ENCODE data around the gene ASXL1. TPM values are rescaled to one million over a fixed set of nuclear protein-coding genes. Genes with fewer than 3 reads are reported as not detected.
A peak's percentile ranks its signal among the peaks of the same experiment; 100 is the strongest.
"Not testable (repeated sequence)": the region's sequence is repeated elsewhere in the genome, so short reads cannot be mapped to it uniquely, and the experiment has no call there.

ASXL1 gene
- total RNA-seq, 3 donors from 2014 or later (not counting 1 experiment from before 2014, with no cell fraction given): 106 to 125 (median 108) TPM

DNA sequence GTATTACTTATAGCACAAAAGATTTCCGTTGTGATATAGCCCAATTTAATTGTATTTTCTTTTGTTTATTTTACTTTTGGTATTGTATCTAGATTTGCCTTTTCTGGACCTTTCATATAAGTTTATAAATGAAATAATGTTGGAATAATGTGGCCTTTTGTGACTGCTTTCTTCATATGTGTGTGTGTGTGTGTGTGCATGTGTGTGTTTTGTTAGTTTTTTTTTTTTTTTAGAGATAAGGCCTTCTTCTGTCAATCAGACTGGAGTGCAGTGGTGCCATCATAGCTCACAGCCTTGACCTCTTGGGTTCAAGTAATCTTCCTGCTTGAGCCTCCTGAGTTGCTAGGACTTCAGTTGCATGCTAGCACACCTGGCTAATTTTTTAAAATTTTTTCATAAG, 37.8 kb upstream of the ASXL1 start:
- H3K27ac Mint-ChIP-seq: peak overlapping the region in 1 of 2 donors; percentile 72
- Histone ChIP-seq H3K4me3 (ENCODE audit: low read length) (no peak overlapping the region), H3K4me1 (ENCODE audit: control insufficient read depth, insufficient read depth, low read length) (no peaks in the 10 kb centered on the region), H3K36me3 (ENCODE audit: control insufficient read depth, insufficient read depth, low read length) (peaks cover 19% of the 10 kb centered on the region), H3K27ac (ENCODE audit: low read length) (no peak overlapping the region), H3K27me3 (ENCODE audit: control insufficient read depth, insufficient read depth, low read length) (no peaks in the 10 kb centered on the region), H3K9me3 (ENCODE audit: control insufficient read depth, insufficient read depth, low read length) (no peaks in the 10 kb centered on the region)
- intact Hi-C loops (cut with micrococcal nuclease): no loop called here
- DNase-seq: no peak
- peaks cover 9% of the 10 kb centered on the region for H3K36me3 Mint-ChIP-seq
- peaks cover 0 to 2% of the 10 kb centered on the region in 2 donors for H3K4me1 Mint-ChIP-seq
- no peaks in the 10 kb centered on the region for H3K27me3 Mint-ChIP-seq (ENCODE audit: low read depth in 2 of 2)
- no peak overlapping the region for H3K4me3 Mint-ChIP-seq
- no peaks in the 10 kb centered on the region for H3K9me3 Mint-ChIP-seq
- TF ChIP-seq, protein P1, sequence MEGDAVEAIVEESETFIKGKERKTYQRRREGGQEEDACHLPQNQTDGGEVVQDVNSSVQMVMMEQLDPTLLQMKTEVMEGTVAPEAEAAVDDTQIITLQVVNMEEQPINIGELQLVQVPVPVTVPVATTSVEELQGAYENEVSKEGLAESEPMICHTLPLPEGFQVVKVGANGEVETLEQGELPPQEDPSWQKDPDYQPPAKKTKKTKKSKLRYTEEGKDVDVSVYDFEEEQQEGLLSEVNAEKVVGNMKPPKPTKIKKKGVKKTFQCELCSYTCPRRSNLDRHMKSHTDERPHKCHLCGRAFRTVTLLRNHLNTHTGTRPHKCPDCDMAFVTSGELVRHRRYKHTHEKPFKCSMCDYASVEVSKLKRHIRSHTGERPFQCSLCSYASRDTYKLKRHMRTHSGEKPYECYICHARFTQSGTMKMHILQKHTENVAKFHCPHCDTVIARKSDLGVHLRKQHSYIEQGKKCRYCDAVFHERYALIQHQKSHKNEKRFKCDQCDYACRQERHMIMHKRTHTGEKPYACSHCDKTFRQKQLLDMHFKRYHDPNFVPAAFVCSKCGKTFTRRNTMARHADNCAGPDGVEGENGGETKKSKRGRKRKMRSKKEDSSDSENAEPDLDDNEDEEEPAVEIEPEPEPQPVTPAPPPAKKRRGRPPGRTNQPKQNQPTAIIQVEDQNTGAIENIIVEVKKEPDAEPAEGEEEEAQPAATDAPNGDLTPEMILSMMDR (IDR thresholded peaks at IDR 0.05): no peak
- WGBS (ENCODE audit: insufficient coverage): no CpG with 5 or more reads among the region's 1 CpG
- no peak for ATAC-seq

DNA sequence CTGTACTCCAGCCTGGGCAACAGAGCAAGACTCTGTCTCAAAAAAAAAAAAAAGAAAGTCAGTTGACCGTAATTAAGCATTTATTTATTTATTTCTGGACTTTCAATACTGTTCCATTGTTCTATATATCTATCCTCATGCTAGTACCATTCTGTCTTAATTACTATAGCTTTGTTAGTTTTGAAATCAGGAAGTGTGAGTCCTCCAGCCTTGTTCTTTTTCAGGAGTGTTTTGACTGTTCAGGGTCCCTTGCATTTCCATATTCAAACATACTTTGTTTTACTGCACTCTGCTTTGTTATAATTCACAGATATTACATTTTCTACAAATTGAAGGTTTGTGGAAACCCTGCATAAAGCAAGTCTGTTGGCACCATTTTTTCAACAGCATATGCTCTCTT, 36.7 kb upstream of the ASXL1 start:
- H3K9me3 Mint-ChIP-seq: no peaks in the 10 kb centered on the region
- ATAC-seq (peak in 1 of 3 donors; percentile 23), DNase-seq (no peak)
- Histone ChIP-seq H3K4me3 (ENCODE audit: low read length) (no peak overlapping the region), H3K27ac (ENCODE audit: low read length) (no peak overlapping the region), H3K36me3 (ENCODE audit: control insufficient read depth, insufficient read depth, low read length) (peaks cover 15% of the 10 kb centered on the region), H3K27me3 (ENCODE audit: control insufficient read depth, insufficient read depth, low read length) (no peaks in the 10 kb centered on the region), H3K9me3 (ENCODE audit: control insufficient read depth, insufficient read depth, low read length) (no peaks in the 10 kb centered on the region), H3K4me1 (ENCODE audit: control insufficient read depth, insufficient read depth, low read length) (no peaks in the 10 kb centered on the region)
- H3K36me3 Mint-ChIP-seq: peaks cover 2% of the 10 kb centered on the region
- no peaks in the 10 kb centered on the region for H3K4me1 Mint-ChIP-seq
- peak overlapping the region in 1 of 2 donors; percentile 56 for H3K27ac Mint-ChIP-seq
- intact Hi-C loops (cut with micrococcal nuclease): no loop called here
- no CpG with 5 or more reads among the region's 1 CpG for WGBS (ENCODE audit: insufficient coverage)
- TF ChIP-seq, protein P1 (IDR thresholded peaks at IDR 0.05): no peak
- no peaks in the 10 kb centered on the region for H3K27me3 Mint-ChIP-seq (ENCODE audit: low read depth in 2 of 2)
- H3K4me3 Mint-ChIP-seq: no peak overlapping the region

DNA sequence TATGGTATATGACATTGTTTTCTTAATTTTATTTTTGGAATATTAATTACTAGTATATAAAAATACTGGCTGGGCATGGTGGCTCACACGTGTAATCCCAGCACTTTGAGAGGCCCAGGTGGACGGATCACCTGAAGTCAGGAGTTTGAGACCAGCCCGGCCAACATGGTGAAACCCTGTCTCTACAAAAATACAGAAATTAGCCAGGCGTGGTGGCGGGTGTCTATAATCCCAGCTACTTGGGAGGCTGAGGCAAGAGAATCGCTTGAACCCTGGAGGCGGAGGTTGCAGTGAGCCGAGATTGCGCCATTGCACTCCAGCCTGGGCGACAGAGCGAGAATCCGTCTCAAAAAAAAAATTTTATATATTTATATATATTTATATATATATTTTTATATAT, 35.9 kb upstream of the ASXL1 start:
- DNase-seq; H3K4me3 Mint-ChIP-seq; ATAC-seq; intact Hi-C loops (cut with micrococcal nuclease); H3K4me3 ChIP-seq (ENCODE audit: low read length); H3K27me3 ChIP-seq (ENCODE audit: control insufficient read depth, insufficient read depth, low read length); H3K4me1 ChIP-seq (ENCODE audit: control insufficient read depth, insufficient read depth, low read length); H3K27ac Mint-ChIP-seq; H3K9me3 Mint-ChIP-seq; H3K27ac ChIP-seq (ENCODE audit: low read length); H3K36me3 Mint-ChIP-seq; H3K4me1 Mint-ChIP-seq; H3K27me3 Mint-ChIP-seq (ENCODE audit: low read depth in 2 of 2); H3K9me3 ChIP-seq (ENCODE audit: control insufficient read depth, insufficient read depth, low read length): not testable (repeated sequence)
- H3K36me3 ChIP-seq (ENCODE audit: control insufficient read depth, insufficient read depth, low read length): peaks cover 14% of the 10 kb centered on the region
- WGBS (ENCODE audit: insufficient coverage): 98% methylated on average over 6 of the region's 12 CpGs

DNA sequence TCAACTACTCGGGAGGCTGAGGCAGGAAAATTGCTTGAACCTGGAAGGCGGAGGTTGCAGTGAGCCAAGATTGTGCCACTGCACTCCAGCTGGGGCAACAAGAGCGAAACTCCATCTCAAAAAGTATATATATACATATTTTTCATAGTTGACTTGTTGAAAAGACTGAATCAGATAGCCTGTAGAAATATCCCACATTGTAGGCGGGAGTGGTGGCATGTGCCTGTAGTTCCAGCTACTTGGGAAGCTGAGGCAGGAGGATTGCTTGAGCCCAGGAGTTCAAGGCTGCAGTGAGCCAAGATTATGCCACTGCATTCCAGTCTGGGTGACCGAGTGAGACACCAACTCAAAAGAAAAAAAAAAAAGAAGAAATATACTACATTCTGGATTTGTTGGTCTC, 34.4 kb upstream of the ASXL1 start:
- H3K27ac Mint-ChIP-seq; H3K4me1 Mint-ChIP-seq; H3K27me3 ChIP-seq (ENCODE audit: control insufficient read depth, insufficient read depth, low read length); H3K27ac ChIP-seq (ENCODE audit: low read length); H3K9me3 ChIP-seq (ENCODE audit: control insufficient read depth, insufficient read depth, low read length); ATAC-seq; H3K4me3 ChIP-seq (ENCODE audit: low read length); H3K36me3 Mint-ChIP-seq; DNase-seq; H3K4me3 Mint-ChIP-seq; H3K27me3 Mint-ChIP-seq (ENCODE audit: low read depth in 2 of 2); intact Hi-C loops (cut with micrococcal nuclease); H3K9me3 Mint-ChIP-seq; H3K4me1 ChIP-seq (ENCODE audit: control insufficient read depth, insufficient read depth, low read length): not testable (repeated sequence)
- peaks cover 14% of the 10 kb centered on the region for H3K36me3 ChIP-seq (ENCODE audit: control insufficient read depth, insufficient read depth, low read length)
- 97% methylated on average over 3 of the region's 5 CpGs for WGBS (ENCODE audit: insufficient coverage)
